Measurements from ENCODE around the gene ADAMTS3.

GRCh38 chr4:72525938-72526337 lies 43.1 kb downstream of the ADAMTS3 start:
- TF ChIP-seq CTCF (optimal IDR thresholded peaks at IDR 0.05 in 1 of 3, IDR thresholded peaks at IDR 0.05 in 1 of 3, conservative IDR thresholded peaks at IDR 0.05 in 1 of 3; ENCODE audit: extremely low read depth in 1 of 3, insufficient read depth in 2 of 3, low read length in 3 of 3) (no peak), EZH2 (IDR thresholded peaks at IDR 0.05; ENCODE audit: low read length) (no peak)

Measured in keratinocyte (primary cell).